ENCODE data around the gene KCNJ10. TPM values are rescaled to one million over a fixed set of nuclear protein-coding genes. Genes with fewer than 3 reads are reported as not detected.

The KCNJ10 gene
- total RNA-seq, 1 donor from 2014 or later, result 0.12 TPM

DNA sequence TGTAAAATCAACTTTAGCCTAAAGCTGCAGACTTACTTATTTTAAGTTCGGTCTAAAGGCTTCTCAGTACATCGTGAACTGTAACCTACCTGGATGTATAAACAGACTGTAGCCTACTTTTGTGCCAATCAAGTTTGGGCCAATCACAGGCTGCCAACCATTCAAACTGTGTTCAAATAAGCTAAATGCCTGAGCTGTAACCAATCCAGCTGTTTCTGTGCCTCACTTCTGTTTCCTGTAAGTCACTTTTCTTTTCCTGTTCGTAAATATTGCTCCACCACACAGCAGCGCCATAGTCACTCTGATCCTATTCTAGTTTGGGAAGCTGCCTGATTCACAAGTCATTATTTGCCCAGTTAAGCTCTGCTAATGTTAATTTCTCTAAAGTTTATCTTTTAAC lies 78.4 kb downstream of the KCNJ10 start:
- no peak for TF ChIP-seq CTCF (IDR thresholded peaks at IDR 0.05; ENCODE audit: unreplicated experiment)
- Mint-ChIP-seq H3K27me3 (peaks cover 14% of the 10 kb centered on the region), H3K36me3 (ENCODE audit: insufficient read depth) (no peaks in the 10 kb centered on the region), H3K9me3 (ENCODE audit: low read depth) (no peaks in the 10 kb centered on the region), H3K4me3 (ENCODE audit: low read depth) (no peak overlapping the region), H3K27ac (no peak overlapping the region), H3K4me1 (ENCODE audit: low read depth) (no peaks in the 10 kb centered on the region)
- no peak for DNase-seq (ENCODE audit: low spot score, unreplicated experiment)

GRCh38 chr1:159990005-159990404 lies 80.0 kb downstream of the KCNJ10 start:
- Mint-ChIP-seq H3K27ac (no peak overlapping the region), H3K27me3 (peaks cover 4% of the 10 kb centered on the region), H3K4me1 (ENCODE audit: low read depth) (no peaks in the 10 kb centered on the region), H3K9me3 (ENCODE audit: low read depth) (no peaks in the 10 kb centered on the region), H3K36me3 (ENCODE audit: insufficient read depth) (no peaks in the 10 kb centered on the region), H3K4me3 (ENCODE audit: low read depth) (no peak overlapping the region)
- no peak for TF ChIP-seq CTCF (IDR thresholded peaks at IDR 0.05; ENCODE audit: unreplicated experiment)
- DNase-seq (ENCODE audit: low spot score, unreplicated experiment), result no peak

- no peak overlapping the region for H3K27ac Mint-ChIP-seq
- no peaks in the 10 kb centered on the region for H3K36me3 Mint-ChIP-seq (ENCODE audit: insufficient read depth)
- no peaks in the 10 kb centered on the region for H3K9me3 Mint-ChIP-seq (ENCODE audit: low read depth)
- no peak for DNase-seq (ENCODE audit: low spot score, unreplicated experiment)
- no peak for TF ChIP-seq CTCF (IDR thresholded peaks at IDR 0.05; ENCODE audit: unreplicated experiment)
- H3K4me3 Mint-ChIP-seq (ENCODE audit: low read depth), result no peak overlapping the region
- no peaks in the 10 kb centered on the region for H3K4me1 Mint-ChIP-seq (ENCODE audit: low read depth)
- peaks cover 2% of the 10 kb centered on the region for H3K27me3 Mint-ChIP-seq
Measured at GRCh38 chr1:159989581-159989980, 80.4 kb downstream of the KCNJ10 start.

- DNase-seq (ENCODE audit: low spot score, unreplicated experiment), result no peak
- no peak overlapping the region for H3K27ac Mint-ChIP-seq
- H3K27me3 Mint-ChIP-seq, result peaks cover 2% of the 10 kb centered on the region
- no peak for TF ChIP-seq CTCF (IDR thresholded peaks at IDR 0.05; ENCODE audit: unreplicated experiment)
- H3K4me1 Mint-ChIP-seq (ENCODE audit: low read depth), result peaks cover 5% of the 10 kb centered on the region
- H3K9me3 Mint-ChIP-seq (ENCODE audit: low read depth), result no peaks in the 10 kb centered on the region
- no peaks in the 10 kb centered on the region for H3K36me3 Mint-ChIP-seq (ENCODE audit: insufficient read depth)
- no peak overlapping the region for H3K4me3 Mint-ChIP-seq (ENCODE audit: low read depth)
Measured at GRCh38 chr1:159988006-159988405, 82.0 kb downstream of the KCNJ10 start.

DNA sequence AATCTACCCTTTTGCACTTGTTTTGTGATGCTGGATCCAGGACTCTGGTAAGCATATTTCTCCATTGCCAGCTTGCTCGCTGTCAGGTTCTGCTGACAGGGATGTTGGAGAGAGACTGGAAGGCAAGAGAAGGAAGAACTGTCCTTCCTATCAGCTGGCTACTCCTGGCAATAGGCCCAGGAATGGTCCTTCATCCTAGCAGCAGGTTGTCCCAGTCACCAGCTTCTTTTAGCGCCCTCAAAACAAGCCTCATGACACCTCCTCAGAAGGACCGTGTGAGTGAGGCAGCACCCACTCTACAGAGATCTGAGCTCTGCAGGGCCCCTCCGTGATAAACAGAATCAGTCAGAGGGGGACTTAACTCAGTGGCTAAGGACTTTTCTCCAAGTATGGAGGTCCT lies 82.8 kb downstream of the KCNJ10 start:
- no peaks in the 10 kb centered on the region for H3K36me3 Mint-ChIP-seq (ENCODE audit: insufficient read depth)
- no peak for DNase-seq (ENCODE audit: low spot score, unreplicated experiment)
- H3K9me3 Mint-ChIP-seq (ENCODE audit: low read depth), result no peaks in the 10 kb centered on the region
- no peak overlapping the region for H3K4me3 Mint-ChIP-seq (ENCODE audit: low read depth)
- H3K27ac Mint-ChIP-seq, result no peak overlapping the region
- peaks cover 5% of the 10 kb centered on the region for H3K27me3 Mint-ChIP-seq
- peaks cover 5% of the 10 kb centered on the region for H3K4me1 Mint-ChIP-seq (ENCODE audit: low read depth)
- TF ChIP-seq CTCF (IDR thresholded peaks at IDR 0.05; ENCODE audit: unreplicated experiment), result no peak
